Stimulated activated CD4-positive, alpha-beta T cell treated with anti-CD3 and anti-CD28 coated beads, TNF-alpha, amount 100 ng/mL, for 1 hour (primary cell): Measurements from ENCODE around the gene MGAT3.

ENCODE experiments used
- DNase-seq, 3 donors: peaks; one replicate each; pipeline ENCODE4 v3.0.0-alpha.2; 2020; ENCODE audit warnings: low read depth in 3 of 3, low spot score in 1 of 3

Gene MGAT3

DNA sequence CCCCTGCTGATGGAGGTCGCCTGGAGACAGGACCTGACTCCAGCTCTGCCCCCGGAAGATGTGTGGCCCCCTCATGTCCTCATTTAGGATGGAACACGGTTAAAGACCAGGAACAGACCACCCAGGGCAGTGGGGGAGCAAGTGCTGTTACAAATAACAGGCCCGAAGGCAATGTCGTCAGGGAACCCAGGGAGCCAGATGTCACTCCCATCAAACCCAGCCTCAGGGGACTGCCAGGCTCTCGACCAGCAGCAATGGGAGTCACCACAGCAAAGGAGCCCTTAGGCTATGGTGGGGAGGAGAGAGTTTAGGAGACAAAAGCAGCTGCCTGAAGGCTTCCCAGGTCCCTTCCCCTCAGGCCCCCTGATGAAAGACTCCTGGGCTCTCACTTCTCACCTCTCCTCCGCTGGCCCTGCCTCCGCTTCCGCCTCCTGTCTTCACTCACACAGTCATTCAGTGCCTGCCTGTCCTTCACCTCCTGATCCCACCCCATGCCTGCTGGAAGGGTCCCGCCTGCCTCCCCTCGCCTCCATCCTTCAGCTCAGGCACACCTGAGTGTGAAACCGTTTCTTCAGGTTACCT is 71.4 kb downstream of the MGAT3 start:
- no peak for DNase-seq

DNA sequence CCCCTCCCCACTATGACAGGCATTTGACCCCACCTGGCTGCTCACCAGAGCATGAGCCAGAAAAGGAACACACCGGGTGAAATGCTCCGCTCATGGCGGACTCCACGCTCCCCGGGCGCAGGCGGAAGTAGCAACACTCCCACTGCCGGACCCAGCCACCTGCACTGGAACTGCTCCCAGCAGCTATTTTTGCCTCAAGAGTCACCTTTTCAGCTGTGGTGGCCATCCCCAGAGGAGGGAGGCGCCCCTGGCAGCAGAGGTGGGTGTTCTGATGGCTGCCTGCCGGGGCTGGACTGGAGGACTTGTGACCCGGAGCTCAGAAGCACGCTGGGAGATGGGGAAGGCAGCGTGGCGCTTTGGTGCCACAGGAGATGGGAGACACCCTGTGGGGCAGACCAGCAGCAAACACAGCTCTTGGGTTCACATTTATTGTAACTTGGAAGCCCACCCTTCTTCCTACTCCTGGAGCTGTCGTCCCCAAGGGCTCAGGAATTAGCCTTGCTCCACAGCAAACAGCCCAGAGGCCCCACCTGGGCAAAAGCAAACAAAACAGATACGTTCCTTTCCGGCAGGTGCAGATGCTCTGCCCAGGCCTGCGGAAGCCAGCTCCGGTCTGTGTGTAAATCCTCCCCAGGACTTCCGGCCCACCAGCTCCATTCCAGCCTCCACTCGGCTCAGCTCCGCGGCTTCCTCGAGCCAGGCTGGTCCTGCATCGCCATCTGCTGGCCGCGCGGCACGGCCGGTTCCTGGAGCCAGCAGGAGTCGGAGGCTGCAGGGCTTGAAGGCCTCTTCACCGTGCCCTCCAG is 72.1 kb downstream of the MGAT3 start:
- DNase-seq, result peak; percentile 81 to 84 (median 83)

DNA sequence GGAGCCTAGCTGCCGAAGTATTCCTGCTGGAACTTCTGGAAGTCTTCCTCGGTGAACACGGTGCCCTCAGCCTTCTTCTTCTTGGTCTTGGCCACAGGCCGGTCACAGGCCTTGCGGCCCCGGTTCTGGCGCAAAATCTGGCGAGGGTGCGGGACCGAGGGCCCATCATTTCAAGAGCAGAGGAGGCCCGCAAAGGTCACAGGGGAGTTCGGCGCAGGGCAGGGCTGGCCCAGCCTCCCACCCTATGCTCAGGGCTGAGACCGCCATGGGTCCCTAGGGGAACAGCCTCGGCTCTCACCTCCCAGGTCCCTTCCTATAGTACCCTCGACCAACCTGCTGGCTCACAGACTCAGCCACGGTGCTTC is 72.7 kb downstream of the MGAT3 start:
- DNase-seq, result no peak

DNA sequence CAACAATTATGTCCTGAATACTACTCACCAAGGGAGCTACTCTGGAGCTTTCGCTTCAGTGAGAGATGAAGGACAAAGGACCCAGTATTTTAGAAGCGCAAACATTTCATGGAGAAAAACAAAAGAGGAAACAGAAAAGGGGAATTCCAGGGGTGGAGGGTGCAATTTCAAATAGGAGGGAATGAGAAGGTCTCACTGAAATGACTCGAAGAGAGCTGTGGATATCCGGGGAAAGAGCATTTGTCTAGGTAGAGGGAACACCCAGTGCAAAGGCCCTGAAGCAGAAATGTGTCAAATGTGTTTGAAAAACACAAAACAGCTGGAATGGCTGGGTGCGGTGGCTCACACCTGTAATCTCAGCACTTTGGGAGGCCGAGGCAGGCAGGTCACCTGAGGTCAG is 73.3 kb downstream of the MGAT3 start:
- no peak for DNase-seq

DNA sequence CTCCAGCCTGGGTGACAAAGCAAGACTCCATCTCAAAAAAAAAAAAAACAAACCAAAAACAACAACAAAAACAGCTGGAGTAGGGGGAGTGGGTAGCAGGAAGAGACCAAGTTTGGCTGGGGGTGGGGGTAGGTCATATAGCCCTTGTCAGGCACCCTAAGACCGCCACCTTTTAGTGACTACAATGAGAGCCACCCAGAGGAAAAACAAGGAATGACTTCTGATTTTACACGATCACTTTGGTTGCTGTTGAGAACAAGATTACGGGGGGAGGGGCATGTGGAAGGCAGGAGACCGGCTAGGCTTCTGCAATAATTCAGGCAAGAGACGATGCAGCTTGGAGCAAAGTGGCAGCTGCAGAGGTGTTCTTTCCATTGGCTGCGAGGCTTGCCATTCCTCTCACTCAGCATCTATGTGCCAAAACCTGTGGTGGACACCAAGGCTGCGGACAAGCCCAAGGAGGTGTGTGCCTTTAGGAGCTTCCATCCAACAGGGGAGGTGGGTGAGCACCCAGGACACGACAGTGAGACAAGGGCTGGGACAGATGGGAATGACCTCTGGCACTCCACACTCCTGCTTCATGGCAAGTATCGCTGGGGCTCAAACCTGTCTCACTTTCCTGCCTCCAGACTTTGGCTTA is 74.0 kb downstream of the MGAT3 start:
- no peak for DNase-seq

DNA sequence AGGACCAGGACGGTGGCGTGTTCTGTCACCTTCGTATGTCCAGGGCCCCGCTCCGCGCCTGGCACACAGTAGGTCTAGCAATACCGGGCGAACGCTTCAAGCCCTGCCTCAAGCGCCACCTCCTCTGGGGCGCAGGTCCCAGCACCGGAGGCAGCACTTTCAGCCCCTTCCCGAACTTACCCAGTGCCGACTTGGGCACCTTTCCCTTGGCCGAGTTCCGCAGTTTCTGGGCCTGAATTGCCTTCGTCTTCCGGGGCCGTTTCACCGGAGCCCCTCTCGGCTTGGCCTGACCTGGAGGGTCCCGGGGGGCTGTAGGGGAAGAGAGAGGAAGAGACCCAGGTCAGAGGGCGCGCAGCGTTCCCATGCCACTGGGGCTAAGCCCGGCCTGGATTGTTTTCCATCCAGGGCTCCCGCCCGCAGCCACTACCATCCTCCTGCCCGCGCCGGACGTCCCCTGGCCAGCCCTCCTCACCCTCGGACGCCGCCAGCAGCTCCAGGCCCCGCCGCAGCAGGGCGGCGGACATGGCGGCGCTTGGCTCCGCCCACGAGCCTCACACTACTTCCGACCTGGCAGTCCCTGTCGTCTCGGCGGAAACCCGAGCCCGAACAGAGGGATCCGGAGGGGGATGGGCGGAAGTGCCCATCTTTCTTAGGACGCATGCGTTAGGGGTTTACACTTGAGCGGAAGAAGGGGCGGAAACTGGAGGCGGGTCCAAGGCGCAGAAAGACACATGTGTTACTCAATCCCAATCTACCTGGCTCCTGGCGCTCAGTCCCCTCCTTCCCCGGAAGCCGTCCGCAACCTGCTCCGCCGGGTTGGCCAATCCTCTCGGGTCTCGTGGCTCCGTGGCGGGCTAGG is 75.6 kb downstream of the MGAT3 start, which contains the start of gene RPS19BP1:
Gene RPS19BP1 (minus strand): TSS at position 534 of the 859 bp plus-strand sequence. CDS start 10 bp downstream, at position 524.
- peak; percentile 96 to 99 (median 98) for DNase-seq

DNA sequence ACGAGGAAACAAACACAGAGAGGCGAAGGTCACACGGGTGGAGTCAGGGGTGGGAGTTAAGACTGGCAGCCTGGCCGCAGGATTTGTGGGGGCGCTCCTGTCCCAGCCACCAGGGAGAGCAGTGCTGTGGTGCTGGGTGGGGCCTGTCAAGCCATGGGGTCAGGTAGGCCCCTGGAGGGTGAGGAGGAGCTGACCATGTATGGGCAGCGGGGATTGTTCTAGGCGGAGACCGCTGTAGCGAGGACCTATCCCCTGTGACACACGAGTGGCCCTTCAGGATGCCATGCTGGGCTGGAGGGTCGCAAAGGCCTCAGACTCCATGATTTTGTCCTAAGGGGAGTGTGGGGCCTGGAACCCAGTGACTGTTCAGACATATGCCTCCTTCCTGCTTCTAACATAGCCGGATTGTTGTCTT is 77.3 kb downstream of the MGAT3 start:
- no peak for DNase-seq

DNA sequence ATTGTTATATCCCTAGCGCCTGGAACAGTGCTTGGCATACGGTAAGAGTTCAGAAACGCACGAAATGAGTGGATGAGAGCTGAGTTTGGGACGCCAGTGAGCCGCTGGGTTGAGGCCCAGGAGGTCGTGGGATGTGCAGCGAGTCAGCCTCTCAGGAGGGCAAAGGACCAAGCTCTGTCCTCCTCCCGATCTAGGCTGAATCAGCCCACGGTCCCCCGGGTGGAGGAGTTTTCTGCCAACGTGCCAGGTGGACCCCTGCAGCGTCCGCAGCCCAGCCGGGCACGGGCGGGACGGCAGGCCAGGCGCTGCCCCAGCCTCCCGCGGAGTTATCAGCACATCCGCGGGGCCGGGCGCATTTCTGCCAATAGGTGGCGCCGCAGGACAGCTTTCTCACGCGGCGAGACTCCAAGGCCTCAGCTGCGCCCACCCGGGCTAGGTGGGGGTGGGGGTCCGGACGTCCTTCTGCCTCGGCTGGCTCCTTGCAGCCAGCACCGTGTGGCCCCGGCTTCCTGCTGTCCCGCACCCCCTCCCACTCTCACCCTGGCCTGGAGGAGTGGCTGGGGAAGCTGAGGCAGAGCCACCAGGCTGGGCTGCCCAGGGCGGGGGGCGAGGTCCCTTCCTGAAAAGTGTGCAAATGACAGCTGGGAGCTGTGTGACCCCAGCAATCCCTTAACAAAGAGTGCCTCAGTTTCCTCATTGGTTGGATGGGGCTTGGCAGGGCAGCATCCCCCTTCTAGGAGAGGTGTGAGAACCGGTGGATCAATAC is 78.0 kb downstream of the MGAT3 start:
- peak; percentile 42 to 83 (median 54) for DNase-seq

DNA sequence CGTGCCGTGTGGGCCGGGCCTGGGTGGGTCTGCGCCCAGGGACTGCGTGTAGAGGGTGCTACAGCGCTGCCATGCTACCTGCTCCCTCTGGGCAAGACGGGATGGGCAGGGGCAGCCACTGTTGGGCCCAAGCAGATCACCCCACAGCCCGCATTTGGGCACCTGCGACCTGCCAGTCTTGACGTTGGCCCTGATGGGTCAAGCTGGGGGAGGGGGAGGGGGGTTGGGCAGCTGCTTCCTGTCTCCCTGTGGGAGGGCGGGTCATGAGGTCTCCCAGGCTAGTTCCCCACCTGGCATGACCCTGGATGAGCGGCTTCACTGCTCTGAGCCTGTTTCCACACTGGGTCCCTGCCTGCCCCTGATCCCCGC is 78.5 kb downstream of the MGAT3 start:
- no peak for DNase-seq

DNA sequence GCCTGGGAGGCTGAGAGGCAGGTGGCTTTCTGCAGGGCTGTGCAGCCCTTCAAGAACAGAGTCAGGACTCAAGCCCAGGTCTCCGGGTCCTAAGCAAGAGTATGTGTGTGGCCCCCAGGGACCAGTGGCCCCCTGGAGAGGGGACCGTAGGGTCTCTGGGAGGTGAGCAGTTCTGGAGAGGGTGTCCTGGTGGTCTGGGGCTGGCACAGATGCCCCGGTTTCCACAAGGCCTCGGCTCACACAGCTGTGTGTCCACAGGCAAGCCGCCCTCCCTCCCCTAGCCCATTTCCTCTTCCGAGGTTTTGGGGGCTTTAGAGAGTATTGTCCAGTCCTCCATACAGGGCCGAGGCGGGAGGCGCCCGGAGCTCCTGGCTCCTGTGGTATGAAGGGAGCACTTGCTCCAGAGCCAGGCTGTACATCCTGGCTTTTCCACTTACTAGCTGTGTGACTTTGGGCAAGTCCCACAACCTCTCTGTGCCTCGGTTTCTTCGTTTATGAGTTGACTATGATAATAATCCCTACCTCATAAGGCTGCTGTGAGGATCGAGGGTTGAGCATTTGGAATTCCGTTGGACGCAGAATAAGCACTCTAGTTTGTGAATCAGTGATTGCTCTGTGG is 79.1 kb downstream of the MGAT3 start:
- DNase-seq, result no peak

DNA sequence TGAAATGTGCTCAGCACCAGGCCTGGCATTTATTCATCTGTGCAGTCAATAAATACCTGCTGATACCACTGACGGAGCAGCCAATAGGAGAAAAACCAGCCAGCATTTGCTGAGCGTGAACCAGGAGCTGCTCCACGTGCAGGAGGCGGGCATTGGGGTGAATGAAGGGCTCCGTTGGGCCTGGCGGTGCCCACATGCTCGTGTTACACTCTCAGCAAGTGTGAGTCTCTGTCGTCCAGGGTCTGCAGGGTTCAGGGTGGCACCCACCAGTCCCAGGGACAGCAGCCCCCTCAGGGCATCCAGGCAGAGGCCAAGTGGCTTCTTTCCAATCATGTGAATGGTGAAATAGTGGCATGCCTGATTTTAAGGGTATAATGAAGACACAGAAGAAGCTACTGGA is 79.9 kb downstream of the MGAT3 start:
- DNase-seq, result no peak

DNA sequence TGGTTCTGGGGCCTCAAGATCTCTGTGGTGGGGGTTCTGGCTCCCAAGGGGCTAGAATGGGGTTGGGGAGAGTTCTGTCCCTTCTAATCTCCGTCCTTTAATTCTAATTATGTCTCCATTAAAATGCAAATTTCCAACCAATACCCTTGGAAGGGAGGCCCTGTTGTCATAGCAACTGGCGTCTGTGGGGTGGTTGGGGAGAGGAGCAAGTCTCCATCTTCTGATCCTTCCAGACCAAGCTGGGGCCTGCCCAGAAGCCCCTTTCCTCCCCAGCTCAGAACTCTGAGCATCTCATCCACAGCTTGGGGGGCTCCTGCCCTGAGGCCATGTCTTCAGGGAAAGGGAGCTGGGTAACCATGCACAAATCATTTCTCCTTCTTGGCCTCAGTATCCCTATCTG is 81.2 kb downstream of the MGAT3 start:
- no peak for DNase-seq
